Neutrophil (primary cell): ENCODE data around the gene ATP9B.

Experiments
- H3K27ac ChIP-seq: fragments of 200-600 bp; sonication (generic); 2 replicates; pipeline ENCODE4 v1.5.1; 2016; ENCODE audit warnings: mild to moderate bottlenecking, moderate library complexity
- H3K27me3 ChIP-seq: fragments of 200-600 bp; sonication (generic); 2 replicates; pipeline ENCODE4 v1.6.0; 2016; ENCODE audit warnings: mild to moderate bottlenecking
- H3K36me3 ChIP-seq: fragments of 200-600 bp; sonication (generic); 2 replicates; pipeline ENCODE4 v1.5.1; 2017
- H3K4me1 ChIP-seq, 2 experiments: fragments of 200-600 bp in 1 of 2; sonication (generic) in 1 of 2; 1 replicate in 1 of 2; 2 replicates in 1 of 2; pipeline versions ENCODE4 v1.5.1 to v1.6.1; 2013 to 2016; ENCODE audit warnings: low read depth in 1 of 2, low read length in 1 of 2, mild to moderate bottlenecking in 1 of 2, moderate library complexity in 1 of 2; ENCODE audit not compliant: control insufficient read depth in 1 of 2, insufficient read depth in 1 of 2
- H3K4me3 ChIP-seq, 2 experiments: fragments of 200-600 bp in 1 of 2; sonication (generic) in 1 of 2; 1 replicate in 1 of 2; 2 replicates in 1 of 2; pipeline ENCODE4 v1.5.1; 2013 to 2016; ENCODE audit warnings: low read depth in 1 of 2, low read length in 1 of 2, mild to moderate bottlenecking in 1 of 2, moderate library complexity in 1 of 2
- H3K9me3 ChIP-seq: fragments of 200-600 bp; sonication (generic); 2 replicates; pipeline ENCODE4 v1.5.1; 2016
- TF ChIP-seq, protein P1 (sequence below): fragments of 200-600 bp; sonication (generic); IDR thresholded peaks from 2 replicates; pipeline ENCODE4 v1.5.1; 2016; ENCODE audit warnings: antibody characterized with exemption

ATP9B gene

GRCh38 chr18:79333046-79333445 is 263.9 kb downstream of the ATP9B start:
- no peak overlapping the region for H3K27ac ChIP-seq
- TF ChIP-seq, protein P1, sequence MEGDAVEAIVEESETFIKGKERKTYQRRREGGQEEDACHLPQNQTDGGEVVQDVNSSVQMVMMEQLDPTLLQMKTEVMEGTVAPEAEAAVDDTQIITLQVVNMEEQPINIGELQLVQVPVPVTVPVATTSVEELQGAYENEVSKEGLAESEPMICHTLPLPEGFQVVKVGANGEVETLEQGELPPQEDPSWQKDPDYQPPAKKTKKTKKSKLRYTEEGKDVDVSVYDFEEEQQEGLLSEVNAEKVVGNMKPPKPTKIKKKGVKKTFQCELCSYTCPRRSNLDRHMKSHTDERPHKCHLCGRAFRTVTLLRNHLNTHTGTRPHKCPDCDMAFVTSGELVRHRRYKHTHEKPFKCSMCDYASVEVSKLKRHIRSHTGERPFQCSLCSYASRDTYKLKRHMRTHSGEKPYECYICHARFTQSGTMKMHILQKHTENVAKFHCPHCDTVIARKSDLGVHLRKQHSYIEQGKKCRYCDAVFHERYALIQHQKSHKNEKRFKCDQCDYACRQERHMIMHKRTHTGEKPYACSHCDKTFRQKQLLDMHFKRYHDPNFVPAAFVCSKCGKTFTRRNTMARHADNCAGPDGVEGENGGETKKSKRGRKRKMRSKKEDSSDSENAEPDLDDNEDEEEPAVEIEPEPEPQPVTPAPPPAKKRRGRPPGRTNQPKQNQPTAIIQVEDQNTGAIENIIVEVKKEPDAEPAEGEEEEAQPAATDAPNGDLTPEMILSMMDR: no peak
- no peaks in the 10 kb centered on the region for H3K27me3 ChIP-seq
- no peaks in the 10 kb centered on the region for H3K4me1 ChIP-seq
- H3K4me3 ChIP-seq: no peak overlapping the region
- H3K36me3 ChIP-seq: peaks cover 67% of the 10 kb centered on the region
- H3K9me3 ChIP-seq: no peaks in the 10 kb centered on the region

- no peak overlapping the region for H3K4me3 ChIP-seq
- no peaks in the 10 kb centered on the region for H3K9me3 ChIP-seq
- TF ChIP-seq, protein P1: no peak
- H3K27ac ChIP-seq: no peak overlapping the region
- peaks cover 60% of the 10 kb centered on the region for H3K36me3 ChIP-seq
- H3K4me1 ChIP-seq: no peaks in the 10 kb centered on the region
- no peaks in the 10 kb centered on the region for H3K27me3 ChIP-seq
Observed at GRCh38 chr18:79334496-79335233, 265.5 kb downstream of the ATP9B start.

DNA sequence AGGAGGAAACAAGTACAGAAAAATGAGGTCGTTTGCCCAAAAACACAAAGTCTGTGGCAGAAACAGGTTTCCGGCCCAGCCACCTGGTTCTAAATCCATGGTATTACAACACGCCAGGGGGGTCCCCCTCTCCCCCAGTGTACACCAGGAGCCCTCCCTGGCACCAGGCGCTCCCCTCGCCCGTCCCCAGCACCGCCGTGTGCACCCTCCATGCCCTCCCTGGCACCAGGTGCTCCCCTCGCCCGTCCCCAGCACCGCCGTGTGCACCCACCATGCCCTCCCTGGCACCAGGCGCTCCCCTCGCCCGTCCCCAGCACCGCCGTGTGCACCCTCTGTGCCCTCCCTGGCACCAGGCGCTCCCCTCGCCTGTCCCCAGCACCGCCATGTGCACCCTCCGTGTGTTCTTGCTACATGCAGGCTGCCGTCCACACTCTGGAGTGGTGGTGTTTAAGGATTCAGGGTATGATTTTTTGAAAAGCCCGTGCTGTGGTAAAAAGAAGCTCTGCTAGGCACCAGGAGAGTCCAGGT is 266.7 kb downstream of the ATP9B start:
- Histone ChIP-seq H3K27ac (no peak overlapping the region), H3K4me3 (no peak overlapping the region), H3K36me3 (peaks cover 48% of the 10 kb centered on the region), H3K4me1 (no peaks in the 10 kb centered on the region), H3K9me3 (no peaks in the 10 kb centered on the region), H3K27me3 (no peaks in the 10 kb centered on the region)
- TF ChIP-seq, protein P1: no peak

DNA sequence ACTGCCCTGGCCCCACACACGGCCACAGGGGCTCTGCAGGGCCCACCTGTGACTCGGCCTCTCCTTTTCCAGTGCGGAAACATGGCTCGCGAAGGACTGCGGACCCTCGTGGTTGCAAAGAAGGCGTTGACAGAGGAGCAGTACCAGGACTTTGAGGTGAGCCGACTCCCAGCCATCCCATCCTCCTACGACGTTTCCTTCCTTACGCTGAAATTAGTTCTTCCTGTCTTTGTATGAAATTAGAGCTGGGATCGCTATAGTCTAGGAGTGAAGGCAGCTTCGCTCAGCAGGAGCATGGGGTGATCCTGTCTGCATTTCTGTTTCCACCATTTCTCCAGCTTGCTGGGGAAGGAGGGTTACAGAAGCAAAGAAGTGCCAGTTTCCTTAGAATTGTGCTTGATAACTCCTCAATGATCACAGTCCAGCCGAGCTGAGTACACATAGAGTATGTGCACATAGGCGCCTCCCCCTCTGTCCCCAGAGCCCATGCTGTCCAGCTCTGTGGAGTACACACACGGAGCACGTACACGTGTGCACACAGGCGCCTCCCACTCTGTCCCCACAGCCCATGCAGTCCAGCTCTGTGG is 267.5 kb downstream of the ATP9B start:
- Histone ChIP-seq H3K27ac (no peak overlapping the region), H3K4me1 (no peaks in the 10 kb centered on the region), H3K36me3 (peaks cover 42% of the 10 kb centered on the region), H3K9me3 (no peaks in the 10 kb centered on the region), H3K4me3 (no peak overlapping the region), H3K27me3 (no peaks in the 10 kb centered on the region)
- TF ChIP-seq, protein P1: no peak

GRCh38 chr18:79337184-79337583 is 268.0 kb downstream of the ATP9B start:
- no peak overlapping the region for H3K27ac ChIP-seq
- peaks cover 47% of the 10 kb centered on the region for H3K36me3 ChIP-seq

More at GRCh38 chr18:79337184-79337583, 268.0 kb downstream of the ATP9B start:
- H3K27me3 ChIP-seq: no peaks in the 10 kb centered on the region
- no peaks in the 10 kb centered on the region for H3K9me3 ChIP-seq
- no peak overlapping the region for H3K4me3 ChIP-seq
- no peaks in the 10 kb centered on the region for H3K4me1 ChIP-seq
- TF ChIP-seq, protein P1: no peak
